Endothelial cell of umbilical vein (primary cell): Measurements from ENCODE around the gene FOSL2. TPM values are rescaled to one million over a fixed set of nuclear protein-coding genes. Genes with fewer than 3 reads are reported as not detected.

Experiments
- BruUV-seq: library from RNA; stranded (reverse); fragments of 400-500 nt; replicated peaks from 2 replicates; lab custom pipeline; 2021; lab: Mats Ljungman, UMichigan
- CTCF ChIA-PET: fragments of 300-600, 350-600 bp; sonication (Branson Sonifier 250); formaldehyde crosslinking; loops from one replicate; lab custom pipeline; 2021; ENCODE audit warnings: antibody characterized with exemption, inconsistent platforms; lab: Charles Lee
- POLR2A ChIA-PET: fragments of 300-600, 350-600 bp; sonication (Branson Sonifier 250); formaldehyde crosslinking; loops from one replicate; lab custom pipeline; 2021; ENCODE audit warnings: antibody characterized with exemption, inconsistent platforms; lab: Charles Lee
- DNase-seq: peaks from one replicate; pipeline ENCODE4 v3.0.0-alpha.2; 2011; ENCODE audit warnings: low read depth, low spot score
- FAIRE-seq: peaks from 2 replicates; lab custom pipeline; 2011; peaks lifted over from hg19 to GRCh38; lab: Jason Lieb, UNC
- H2AFZ ChIP-seq: 2 replicates; pipeline ENCODE4 v1.6.0; 2012; ENCODE audit warnings: low read depth, low read length, control low read depth, inconsistent platforms
- H3K27ac ChIP-seq: 2 replicates; pipeline ENCODE4 v1.5.1; 2011; ENCODE audit warnings: low read depth, mild to moderate bottlenecking, control low read depth, low read length, moderate library complexity; ENCODE audit not compliant: insufficient read depth
- H3K27me3 ChIP-seq, 2 experiments: 2 replicates each; pipeline versions ENCODE4 v1.6.0 to v1.6.1; 2011; ENCODE audit warnings: low read length in 2 of 2, mixed read lengths in 1 of 2; ENCODE audit not compliant: control insufficient read depth in 2 of 2, insufficient read depth in 2 of 2
- H3K36me3 ChIP-seq, 2 experiments: 2 replicates in 1 of 2; 3 replicates in 1 of 2; pipeline ENCODE4 v1.5.1; 2011; ENCODE audit warnings: low read length in 2 of 2, mild to moderate bottlenecking in 1 of 2, moderate library complexity in 1 of 2; ENCODE audit not compliant: control insufficient read depth in 2 of 2, insufficient read depth in 2 of 2; ENCODE audit errors: extremely low read depth in 1 of 2
- H3K4me1 ChIP-seq: 3 replicates; pipeline ENCODE4 v1.5.1; 2011; ENCODE audit warnings: mild to moderate bottlenecking, low read length; ENCODE audit not compliant: control insufficient read depth, insufficient read depth; ENCODE audit errors: extremely low read depth
- H3K4me2 ChIP-seq: 2 replicates; pipeline ENCODE4 v1.6.1; 2011; ENCODE audit warnings: low read length, control low read depth, mixed read lengths; ENCODE audit not compliant: insufficient read depth
- H3K4me3 ChIP-seq, 3 experiments: fragments of 200-600 bp in 1 of 3; sonication (generic), shearing (Covaris generic) in 1 of 3; replicated peaks in 1 of 3; 2 replicates each; pipeline ENCODE4 v1.5.1; 2011 to 2016; ENCODE audit warnings: control low read depth in 3 of 3, low read length in 3 of 3, mild to moderate bottlenecking in 2 of 3, inconsistent platforms in 1 of 3, low read depth in 1 of 3, moderate library complexity in 1 of 3; ENCODE audit not compliant: insufficient read depth in 1 of 3
- H3K79me2 ChIP-seq: 2 replicates; pipeline ENCODE4 v1.6.0; 2012; ENCODE audit warnings: low read length, inconsistent platforms; ENCODE audit not compliant: control insufficient read depth, insufficient read depth
- H3K9ac ChIP-seq: replicated peaks from 2 replicates; pipeline ENCODE3; 2011; ENCODE audit warnings: low read length, control low read depth; ENCODE audit not compliant: insufficient read depth; ENCODE audit errors: extremely low read depth
- H3K9me1 ChIP-seq: replicated peaks from 3 replicates; pipeline ENCODE4 v1.6.0; 2011; ENCODE audit warnings: mild to moderate bottlenecking, low read length; ENCODE audit not compliant: control insufficient read depth, insufficient read depth; ENCODE audit errors: extremely low read depth
- H3K9me3 ChIP-seq: replicated peaks from 2 replicates; pipeline ENCODE4 v1.5.1; 2012; ENCODE audit warnings: low read length, inconsistent platforms; ENCODE audit not compliant: control insufficient read depth, insufficient read depth
- H4K20me1 ChIP-seq: replicated peaks from 2 replicates; pipeline ENCODE3; 2011; ENCODE audit warnings: mild to moderate bottlenecking, low read length; ENCODE audit not compliant: control insufficient read depth, insufficient read depth; ENCODE audit errors: extremely low read depth
- EZH2 ChIP-seq: IDR thresholded peaks from 2 replicates; pipeline ENCODE4 v1.6.1; 2012; ENCODE audit warnings: borderline replicate concordance, low read depth, mild to moderate bottlenecking, moderate library complexity, low read length, inconsistent platforms; ENCODE audit not compliant: severe bottlenecking
- FOS ChIP-seq: IDR thresholded peaks from 2 replicates; pipeline ENCODE4 v1.6.1; 2011; ENCODE audit warnings: mild to moderate bottlenecking, low read length, moderate library complexity, borderline replicate concordance; ENCODE audit not compliant: insufficient read depth
- GATA2 ChIP-seq: IDR thresholded peaks from 2 replicates; pipeline ENCODE4 v1.7.0; 2011; ENCODE audit warnings: low read depth, mild to moderate bottlenecking, moderate library complexity, mixed read lengths, low read length; ENCODE audit not compliant: insufficient read length, insufficient read depth
- JUN ChIP-seq: IDR thresholded peaks from 2 replicates; pipeline ENCODE4 v1.6.1; 2011; ENCODE audit warnings: borderline replicate concordance, low read depth; ENCODE audit not compliant: insufficient read length, insufficient read depth
- MYC ChIP-seq: IDR thresholded peaks from one replicate; pipeline ENCODE4 v1.6.1; 2011; ENCODE audit warnings: mild to moderate bottlenecking, low read depth, low read length
- POLR2A ChIP-seq: IDR thresholded peaks from 2 replicates; pipeline ENCODE4 v1.6.1; 2012; ENCODE audit warnings: low read depth, mild to moderate bottlenecking, control low read depth, low read length
- POLR2AphosphoS5 ChIP-seq: IDR thresholded peaks from 2 replicates; pipeline ENCODE4 v1.6.1; 2012; ENCODE audit warnings: low read depth, mild to moderate bottlenecking, control low read depth, low read length, moderate library complexity; ENCODE audit not compliant: insufficient read depth
- dilution Hi-C: fragments of 300-500 bp; cut with MboI; formaldehyde crosslinking; loops from one replicate; pipeline ENCODE4 v1.15.0; 2019; ENCODE audit warnings: low sequenced_read_pairs; ENCODE audit not compliant: extremely low pct_ligation_motif_present
- intact Hi-C: fragments of 100-400 bp; cut with micrococcal nuclease; formaldehyde crosslinking; loops from one replicate; pipeline ENCODE4 v1.10.0; 2022
- polyA plus RNA-seq, 4 experiments: library from polyadenylated mRNA; depleted of rRNA in 3 of 4; stranded (reverse) in 3 of 4; unstranded in 1 of 4; fragments of >200 nt; gene quantifications; 2 replicates each; pipeline versions ENCODE4 v1.2.1 to v1.2.3, GENCODE V29; 2011 to 2012; ENCODE audit warnings: missing spikeins in 1 of 4
- total RNA-seq: library from RNA; stranded (reverse); gene quantifications from 2 replicates; pipeline ENCODE4 v1.2.3, GENCODE V29; 2021
- TF ChIP-seq, protein P1 (sequence below), 2 donors: IDR thresholded peaks; 1 replicate in 1 of 2; 2 replicates in 1 of 2; pipeline ENCODE4 v1.5.1; 2011; ENCODE audit warnings: low read length in 2 of 2, mild to moderate bottlenecking in 2 of 2, moderate library complexity in 2 of 2, control low read depth in 1 of 2, inconsistent platforms in 1 of 2, low read depth in 1 of 2; ENCODE audit not compliant: insufficient read depth in 1 of 2; ENCODE audit errors: extremely low read depth in 1 of 2

Gene FOSL2
- total and polyA plus RNA-seq, 2 donors (not counting 3 experiments of a cell fraction or from before 2014, with no cell fraction given), result 43.9 to 85.3 TPM

DNA sequence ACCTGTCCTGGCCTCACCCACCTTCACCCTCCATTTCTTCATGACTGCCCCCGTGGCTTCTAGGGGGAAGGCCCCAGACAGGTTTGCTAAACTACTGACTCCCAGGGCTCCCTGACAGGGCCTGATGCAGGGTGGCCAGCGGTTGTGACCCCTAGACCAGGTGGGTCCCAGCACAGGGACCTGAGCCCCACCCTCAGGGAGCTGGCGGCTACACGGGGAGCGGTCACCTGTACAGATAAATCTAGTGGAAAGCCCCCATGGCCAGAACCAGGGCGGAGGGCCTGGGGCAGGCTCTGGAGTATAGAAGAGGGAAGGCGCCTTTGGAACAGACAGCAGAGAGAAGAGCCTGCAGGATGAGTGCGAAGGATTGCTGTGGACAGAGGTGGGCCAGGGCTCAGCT, 60.7 kb downstream of the FOSL2 start:
- Histone ChIP-seq H3K4me1 (peaks cover 14% of the 10 kb centered on the region), H3K9me3 (no peaks in the 10 kb centered on the region), H3K9ac (no peak overlapping the region), H3K79me2 (no peaks in the 10 kb centered on the region), H3K4me2 (no peak overlapping the region), H2AFZ (no peak overlapping the region), H3K27me3 (no peaks in the 10 kb centered on the region), H3K27ac (no peak overlapping the region), H3K9me1 (no peaks in the 10 kb centered on the region), H3K36me3 (no peaks in the 10 kb centered on the region), H3K4me3 (no peak overlapping the region), H4K20me1 (no peaks in the 10 kb centered on the region)
- POLR2A ChIA-PET, result no interaction called here
- CTCF ChIA-PET, result interaction anchor here (0.9 to 2.7 kb wide), 16 partner anchors 9 to 772 kb away, joined by 3 to 20 read pairs (median 5); no protein-coding TSS in a partner anchor
- TF ChIP-seq GATA2, result no peak
- TF ChIP-seq JUN, result no peak
- no peak for TF ChIP-seq FOS
- TF ChIP-seq, protein P1, sequence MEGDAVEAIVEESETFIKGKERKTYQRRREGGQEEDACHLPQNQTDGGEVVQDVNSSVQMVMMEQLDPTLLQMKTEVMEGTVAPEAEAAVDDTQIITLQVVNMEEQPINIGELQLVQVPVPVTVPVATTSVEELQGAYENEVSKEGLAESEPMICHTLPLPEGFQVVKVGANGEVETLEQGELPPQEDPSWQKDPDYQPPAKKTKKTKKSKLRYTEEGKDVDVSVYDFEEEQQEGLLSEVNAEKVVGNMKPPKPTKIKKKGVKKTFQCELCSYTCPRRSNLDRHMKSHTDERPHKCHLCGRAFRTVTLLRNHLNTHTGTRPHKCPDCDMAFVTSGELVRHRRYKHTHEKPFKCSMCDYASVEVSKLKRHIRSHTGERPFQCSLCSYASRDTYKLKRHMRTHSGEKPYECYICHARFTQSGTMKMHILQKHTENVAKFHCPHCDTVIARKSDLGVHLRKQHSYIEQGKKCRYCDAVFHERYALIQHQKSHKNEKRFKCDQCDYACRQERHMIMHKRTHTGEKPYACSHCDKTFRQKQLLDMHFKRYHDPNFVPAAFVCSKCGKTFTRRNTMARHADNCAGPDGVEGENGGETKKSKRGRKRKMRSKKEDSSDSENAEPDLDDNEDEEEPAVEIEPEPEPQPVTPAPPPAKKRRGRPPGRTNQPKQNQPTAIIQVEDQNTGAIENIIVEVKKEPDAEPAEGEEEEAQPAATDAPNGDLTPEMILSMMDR (IDR thresholded peaks at IDR 0.05; ENCODE audit: extremely low read depth in 1 of 2, insufficient read depth in 1 of 2, low read depth in 1 of 2, low read length in 2 of 2), result no peak
- no peak for TF ChIP-seq POLR2A
- no peak for TF ChIP-seq MYC
- no peak for TF ChIP-seq EZH2
- no peak for TF ChIP-seq POLR2AphosphoS5
- dilution Hi-C loops, result no loop called here
- DNase-seq (no peak), FAIRE-seq (no peak)
- no TSS peak for BruUV-seq
- intact Hi-C loops, result loop anchor here (5.0 to 10.0 kb wide), 2 partner anchors 299 to 356 kb away; no protein-coding TSS in a partner anchor
